Choroid plexus epithelial cell (primary cell): ENCODE data around the gene DPPA4.
A peak's percentile ranks its signal among the peaks of the same experiment; 100 is the strongest.

Source experiments
- DNase-seq: peaks from one replicate; pipeline ENCODE4 v3.0.0-alpha.2; 2010; ENCODE audit warnings: low read depth
- H3K4me3 ChIP-seq: 2 replicates; pipeline ENCODE4 v1.5.1; 2011; ENCODE audit warnings: low read depth, mild to moderate bottlenecking, control low read depth, low read length, moderate library complexity
- CTCF ChIP-seq: conservative IDR thresholded peaks from 2 replicates; pipeline ENCODE4 v1.5.1; 2011; ENCODE audit warnings: low read depth, mild to moderate bottlenecking, control low read depth, inconsistent platforms, low read length, moderate library complexity

Gene DPPA4

GRCh38 chr3:109339197-109339596, 1.9 kb upstream of the DPPA4 start:
- DNase-seq: no peak
- H3K4me3 ChIP-seq: no peak overlapping the region
- no peak for TF ChIP-seq CTCF

- no peak for TF ChIP-seq CTCF
Measured at GRCh38 chr3:109338322-109338721, 976 bp upstream of the DPPA4 start.

GRCh38 chr3:109336291-109336861, 970 bp downstream of the DPPA4 start:
- peak overlapping the region; percentile 54 for H3K4me3 ChIP-seq
- DNase-seq: peak; percentile 68
- TF ChIP-seq CTCF: no peak

More at GRCh38 chr3:109338322-109338721, 976 bp upstream of the DPPA4 start:
- H3K4me3 ChIP-seq: no peak overlapping the region
- no peak for DNase-seq

GRCh38 chr3:109334572-109334971, 2.8 kb downstream of the DPPA4 start:
- H3K4me3 ChIP-seq: no peak overlapping the region
- TF ChIP-seq CTCF: no peak
- no peak for DNase-seq

GRCh38 chr3:109331692-109332091, 5.7 kb downstream of the DPPA4 start:
- H3K4me3 ChIP-seq: no peak overlapping the region

GRCh38 chr3:109330405-109330804, 6.9 kb downstream of the DPPA4 start:
- H3K4me3 ChIP-seq: no peak overlapping the region
- no peak for DNase-seq
- TF ChIP-seq CTCF: no peak

More at GRCh38 chr3:109331692-109332091, 5.7 kb downstream of the DPPA4 start:
- DNase-seq: no peak
- no peak for TF ChIP-seq CTCF

- H3K4me3 ChIP-seq: no peak overlapping the region
- no peak for DNase-seq
- TF ChIP-seq CTCF: no peak
Measured at GRCh38 chr3:109328202-109328601, 9.1 kb downstream of the DPPA4 start.
